Activated CD4-positive, alpha-beta memory T cell treated with anti-CD3 and anti-CD28 coated beads, Interleukin-2, amount 10 ng/mL, durations not matched to agents 7 days and 5 days (primary cell): ENCODE measurements around the gene TNPO2. TPM values are rescaled to one million over a fixed set of nuclear protein-coding genes. Genes with fewer than 3 reads are reported as not detected.

Source experiments
- CTCF ChIA-PET: fragments of 350-600 bp; sonication (Branson Sonifier 250); formaldehyde crosslinking; loops from one replicate; lab custom pipeline; 2021; ENCODE audit warnings: antibody characterized with exemption, inconsistent platforms; lab: Charles Lee
- POLR2A ChIA-PET: fragments of 350-600 bp; sonication (Branson Sonifier 250); formaldehyde crosslinking; loops from one replicate; lab custom pipeline; 2021; ENCODE audit warnings: antibody characterized with exemption; lab: Charles Lee
- DNase-seq: peaks from one replicate; pipeline ENCODE4 v3.0.0-alpha.2; 2020
- H3K27ac Mint-ChIP-seq: one replicate; pipeline ENCODE4 v1.8.0; 2021; ENCODE audit warnings: mild to moderate bottlenecking, mixed read lengths
- H3K27me3 Mint-ChIP-seq: one replicate; pipeline ENCODE4 v1.8.0; 2021; ENCODE audit warnings: mixed read lengths
- H3K36me3 Mint-ChIP-seq: one replicate; pipeline ENCODE4 v1.8.0; 2021; ENCODE audit warnings: low read depth, mixed read lengths
- H3K4me1 Mint-ChIP-seq: one replicate; pipeline ENCODE4 v1.8.0; 2021; ENCODE audit warnings: mixed read lengths
- H3K4me3 Mint-ChIP-seq: one replicate; pipeline ENCODE4 v1.8.0; 2021; ENCODE audit warnings: mild to moderate bottlenecking, mixed read lengths
- H3K9me3 Mint-ChIP-seq: one replicate; pipeline ENCODE4 v1.8.0; 2021; ENCODE audit warnings: mixed read lengths
- total RNA-seq, 2 experiments: library from RNA; stranded (reverse); gene quantifications; one replicate each; pipeline ENCODE4 v1.2.3, GENCODE V29; 2021

The TNPO2 gene
- total RNA-seq, 2 experiments from 2014 or later, result 61.6 to 65.9 TPM

- CTCF ChIA-PET, result interaction anchor here (0.6 to 16.8 kb wide), 7 partner anchors 11 to 68 kb away, joined by 3 to 419 read pairs (median 6); partner anchors contain the start of genes FBXW9, GET3, JUNB and PRDX2
- POLR2A ChIA-PET, result interaction anchor here (1.4 to 2.3 kb wide), 3 partner anchors 16 to 60 kb away, joined by 3 to 10 read pairs (median 5); partner anchors contain the start of genes FBXW9 and TRIR
- no peaks in the 10 kb centered on the region for H3K9me3 Mint-ChIP-seq
- H3K36me3 Mint-ChIP-seq, result no peaks in the 10 kb centered on the region
- peaks cover 4% of the 10 kb centered on the region for H3K27me3 Mint-ChIP-seq
- no peak overlapping the region for H3K27ac Mint-ChIP-seq
- DNase-seq, result no peak
- H3K4me1 Mint-ChIP-seq, result peaks cover 11% of the 10 kb centered on the region
- H3K4me3 Mint-ChIP-seq, result no peak overlapping the region
Observed at GRCh38 chr19:12756150-12756883, 32.6 kb upstream of the TNPO2 start.

DNA sequence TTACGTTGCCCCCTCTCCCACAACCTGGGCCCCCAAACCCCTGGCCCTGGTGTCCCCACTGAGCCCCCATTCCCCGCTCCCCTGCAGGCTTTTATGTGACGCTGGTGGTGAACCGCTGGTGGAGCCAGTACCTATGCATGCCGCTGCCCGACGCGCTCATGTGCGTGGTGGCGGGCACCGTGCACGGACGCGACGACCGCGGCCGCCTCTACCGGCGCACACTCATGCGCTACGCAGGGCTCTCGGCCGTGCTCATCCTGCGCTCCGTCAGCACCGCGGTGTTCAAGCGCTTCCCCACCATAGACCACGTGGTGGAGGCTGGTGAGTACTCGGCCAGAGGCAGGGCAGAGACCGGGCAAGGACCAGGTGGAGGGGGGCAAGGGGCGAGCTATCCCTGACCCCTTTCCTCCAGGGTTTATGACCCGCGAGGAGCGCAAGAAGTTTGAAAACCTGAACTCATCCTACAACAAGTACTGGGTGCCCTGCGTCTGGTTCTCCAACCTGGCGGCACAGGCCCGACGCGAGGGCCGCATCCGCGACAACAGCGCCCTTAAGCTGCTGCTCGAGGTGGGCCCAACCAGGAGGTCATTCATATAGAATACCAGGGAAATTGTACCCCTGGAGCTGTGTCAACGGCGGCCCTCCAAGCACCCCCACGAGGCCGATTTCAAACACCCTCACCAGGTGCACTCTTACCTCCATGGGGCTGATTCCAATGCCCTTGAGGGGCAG is 30.9 kb upstream of the TNPO2 start:
- Mint-ChIP-seq H3K9me3 (no peaks in the 10 kb centered on the region), H3K36me3 (no peaks in the 10 kb centered on the region), H3K4me3 (no peak overlapping the region), H3K4me1 (peaks cover 10% of the 10 kb centered on the region), H3K27me3 (peaks cover 13% of the 10 kb centered on the region), H3K27ac (no peak overlapping the region)
- DNase-seq, result no peak
- POLR2A ChIA-PET, result interaction anchor here (1.1 to 2.3 kb wide), 3 partner anchors 21 to 58 kb away, joined by 3 to 10 read pairs (median 3); partner anchors contain the start of genes FBXW9 and TRIR
- CTCF ChIA-PET, result interaction anchor here (1.0 to 16.8 kb wide), 6 partner anchors 13 to 93 kb away, joined by 3 to 419 read pairs (median 38); partner anchors contain the start of genes FBXW9, GET3, JUNB and PRDX2

- peaks cover 9% of the 10 kb centered on the region for H3K27me3 Mint-ChIP-seq
- no peak overlapping the region for H3K4me3 Mint-ChIP-seq
- CTCF ChIA-PET, result interaction anchor here (0.6 to 2.0 kb wide), 2 partner anchors 14 to 46 kb away, joined by 3 to 4 read pairs; no protein-coding TSS in a partner anchor
- peaks cover 13% of the 10 kb centered on the region for H3K36me3 Mint-ChIP-seq
- no peak overlapping the region for H3K27ac Mint-ChIP-seq
- DNase-seq, result no peak
- H3K9me3 Mint-ChIP-seq, result peaks cover 9% of the 10 kb centered on the region
- POLR2A ChIA-PET, result interaction anchor here (1.0 to 1.5 kb wide), 3 partner anchors 15 to 139 kb away, joined by 3 to 4 read pairs (median 3); partner anchors contain the start of genes GCDH and GET3
- peaks cover 4% of the 10 kb centered on the region for H3K4me1 Mint-ChIP-seq
Observed at GRCh38 chr19:12752056-12752781, 28.5 kb upstream of the TNPO2 start.

DNA sequence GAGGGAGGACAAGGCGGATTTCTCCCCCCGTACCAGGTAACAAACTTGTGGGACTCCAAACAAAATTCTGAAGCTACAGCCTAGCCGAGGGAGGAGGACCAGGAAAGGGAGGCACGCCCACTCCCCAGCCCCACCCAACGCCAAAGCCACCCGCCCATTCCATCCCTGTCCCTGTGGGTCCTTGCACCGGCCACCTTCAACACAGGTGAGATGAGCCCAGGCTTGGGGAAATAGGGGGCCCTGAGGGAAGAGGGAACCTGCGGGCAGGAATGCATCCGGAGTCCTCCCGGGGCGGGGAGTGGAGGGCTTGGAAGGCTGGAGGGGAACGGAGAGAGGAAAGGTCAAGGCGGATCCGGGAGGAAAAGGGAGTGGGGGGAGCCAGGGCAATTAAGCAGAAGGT is 27.9 kb upstream of the TNPO2 start, which contains the start of gene BEST2:
TSS of gene BEST2 (plus strand) at position 157 of the 400 bp plus-strand sequence. CDS start 802 bp downstream, outside the sequence.
- H3K9me3 Mint-ChIP-seq, result peaks cover 9% of the 10 kb centered on the region
- peaks cover 9% of the 10 kb centered on the region for H3K27me3 Mint-ChIP-seq
- ChIA-PET POLR2A (interaction anchor here (1.3 kb wide), 1 partner anchor 18 kb away, joined by 3 read pairs; no protein-coding TSS in a partner anchor), CTCF (no interaction called here)
- H3K4me1 Mint-ChIP-seq, result peaks cover 4% of the 10 kb centered on the region
- no peak for DNase-seq
- H3K4me3 Mint-ChIP-seq, result no peak within 1 kb of the TSS
- peaks cover 18% of the 10 kb centered on the region for H3K36me3 Mint-ChIP-seq
- no peak within 1 kb of the TSS for H3K27ac Mint-ChIP-seq

- H3K9me3 Mint-ChIP-seq, result peaks cover 9% of the 10 kb centered on the region
- peaks cover 4% of the 10 kb centered on the region for H3K4me1 Mint-ChIP-seq
- H3K36me3 Mint-ChIP-seq, result peaks cover 24% of the 10 kb centered on the region
- H3K27me3 Mint-ChIP-seq, result peaks cover 9% of the 10 kb centered on the region
- no peak for DNase-seq
- CTCF ChIA-PET, result interaction anchor here (0.7 to 1.6 kb wide), 2 partner anchors 46 to 146 kb away, joined by 3 to 4 read pairs; no protein-coding TSS in a partner anchor
- no peak overlapping the region for H3K4me3 Mint-ChIP-seq
- H3K27ac Mint-ChIP-seq, result no peak overlapping the region
- POLR2A ChIA-PET, result interaction anchor here (1.3 kb wide), 1 partner anchor 17 kb away, joined by 3 read pairs; no protein-coding TSS in a partner anchor
Observed at GRCh38 chr19:12750851-12751250, 27.1 kb upstream of the TNPO2 start.

DNA sequence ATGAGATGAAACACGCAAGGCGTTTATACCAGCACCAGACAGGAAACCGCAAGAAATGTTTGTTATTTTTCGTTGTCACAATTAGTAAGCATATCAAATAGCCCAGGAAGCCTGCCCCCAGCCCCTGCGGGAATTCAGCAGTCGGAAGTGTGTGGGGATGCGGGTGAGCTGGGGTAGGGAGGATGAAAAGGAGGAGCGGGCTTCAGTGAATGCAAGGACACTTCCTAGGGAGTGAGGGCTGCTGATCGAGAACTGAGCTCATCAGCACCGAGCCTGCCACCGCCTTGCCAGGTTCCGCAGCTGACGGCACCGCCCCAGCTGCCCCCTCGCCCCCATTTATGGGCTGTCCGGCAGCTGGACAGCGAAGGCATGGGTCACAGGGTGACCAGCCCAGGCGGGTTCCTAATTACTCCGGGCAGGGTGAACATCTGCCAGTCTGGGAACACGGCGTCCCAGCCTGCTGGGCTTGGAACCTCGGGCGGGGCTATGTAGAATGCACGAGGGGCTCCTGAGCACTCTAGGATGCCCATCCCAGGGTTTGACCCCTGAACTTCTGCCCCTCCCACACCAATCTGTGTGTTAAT is 26.3 kb upstream of the TNPO2 start:
- POLR2A ChIA-PET, result interaction anchor here (1.3 kb wide), 1 partner anchor 13 kb away, joined by 4 read pairs; the partner anchor contains the start of gene GET3
- Mint-ChIP-seq H3K4me3 (no peak overlapping the region), H3K36me3 (peaks cover 26% of the 10 kb centered on the region), H3K4me1 (peaks cover 4% of the 10 kb centered on the region), H3K27ac (no peak overlapping the region), H3K27me3 (peaks cover 9% of the 10 kb centered on the region), H3K9me3 (peaks cover 9% of the 10 kb centered on the region)
- no peak for DNase-seq
- CTCF ChIA-PET, result interaction anchor here (0.7 to 1.7 kb wide), 3 partner anchors 11 to 145 kb away, joined by 3 to 8 read pairs (median 4); no protein-coding TSS in a partner anchor

- POLR2A ChIA-PET, result interaction anchor here (1.8 kb wide), 1 partner anchor 25 kb away, joined by 4 read pairs; no protein-coding TSS in a partner anchor
- no peak for DNase-seq
- H3K4me1 Mint-ChIP-seq, result peaks cover 4% of the 10 kb centered on the region
Observed at GRCh38 chr19:12748489-12748888, 24.8 kb upstream of the TNPO2 start.

GRCh38 chr19:12745166-12745897 is 21.6 kb upstream of the TNPO2 start:
- H3K4me3 Mint-ChIP-seq, result no peak overlapping the region
- POLR2A ChIA-PET, result interaction anchor here (1.0 kb wide), 1 partner anchor 8 kb away, joined by 3 read pairs; the partner anchor contains the start of gene GET3
- peaks cover 3% of the 10 kb centered on the region for H3K27me3 Mint-ChIP-seq
- peak overlapping the region; percentile 14 for H3K27ac Mint-ChIP-seq
- peaks cover 9% of the 10 kb centered on the region for H3K9me3 Mint-ChIP-seq
- CTCF ChIA-PET, result interaction anchor here (1.4 to 1.8 kb wide), 2 partner anchors 12 to 15 kb away, joined by 4 to 5 read pairs; no protein-coding TSS in a partner anchor
- no peak for DNase-seq
- peaks cover 6% of the 10 kb centered on the region for H3K4me1 Mint-ChIP-seq
- peaks cover 40% of the 10 kb centered on the region for H3K36me3 Mint-ChIP-seq

More at GRCh38 chr19:12748489-12748888, 24.8 kb upstream of the TNPO2 start:
- Mint-ChIP-seq H3K36me3 (peaks cover 29% of the 10 kb centered on the region), H3K9me3 (peaks cover 9% of the 10 kb centered on the region), H3K27me3 (peaks cover 9% of the 10 kb centered on the region), H3K27ac (no peak overlapping the region), H3K4me3 (no peak overlapping the region)
- CTCF ChIA-PET, result interaction anchor here (1.0 to 2.6 kb wide), 3 partner anchors 9 to 48 kb away, joined by 3 to 12 read pairs (median 11); no protein-coding TSS in a partner anchor

GRCh38 chr19:12737835-12738351 is 14.2 kb upstream of the TNPO2 start:
- peaks cover 30% of the 10 kb centered on the region for H3K36me3 Mint-ChIP-seq
- no peaks in the 10 kb centered on the region for H3K27me3 Mint-ChIP-seq
- peak overlapping the region; percentile 100 for H3K4me3 Mint-ChIP-seq
- POLR2A ChIA-PET, result interaction anchor here (0.9 to 10.1 kb wide), 11 partner anchors 7 to 153 kb away, joined by 3 to 250 read pairs (median 4); partner anchors contain the start of genes FBXW9, GCDH, RNASEH2A and TNPO2
- H3K9me3 Mint-ChIP-seq, result no peaks in the 10 kb centered on the region
- peak overlapping the region; percentile 89 for H3K27ac Mint-ChIP-seq
- H3K4me1 Mint-ChIP-seq, result peaks cover 40% of the 10 kb centered on the region
- DNase-seq, result no peak
- CTCF ChIA-PET, result interaction anchor here (1.2 to 11.3 kb wide), 6 partner anchors 15 to 147 kb away, joined by 4 to 136 read pairs (median 6); no protein-coding TSS in a partner anchor

DNA sequence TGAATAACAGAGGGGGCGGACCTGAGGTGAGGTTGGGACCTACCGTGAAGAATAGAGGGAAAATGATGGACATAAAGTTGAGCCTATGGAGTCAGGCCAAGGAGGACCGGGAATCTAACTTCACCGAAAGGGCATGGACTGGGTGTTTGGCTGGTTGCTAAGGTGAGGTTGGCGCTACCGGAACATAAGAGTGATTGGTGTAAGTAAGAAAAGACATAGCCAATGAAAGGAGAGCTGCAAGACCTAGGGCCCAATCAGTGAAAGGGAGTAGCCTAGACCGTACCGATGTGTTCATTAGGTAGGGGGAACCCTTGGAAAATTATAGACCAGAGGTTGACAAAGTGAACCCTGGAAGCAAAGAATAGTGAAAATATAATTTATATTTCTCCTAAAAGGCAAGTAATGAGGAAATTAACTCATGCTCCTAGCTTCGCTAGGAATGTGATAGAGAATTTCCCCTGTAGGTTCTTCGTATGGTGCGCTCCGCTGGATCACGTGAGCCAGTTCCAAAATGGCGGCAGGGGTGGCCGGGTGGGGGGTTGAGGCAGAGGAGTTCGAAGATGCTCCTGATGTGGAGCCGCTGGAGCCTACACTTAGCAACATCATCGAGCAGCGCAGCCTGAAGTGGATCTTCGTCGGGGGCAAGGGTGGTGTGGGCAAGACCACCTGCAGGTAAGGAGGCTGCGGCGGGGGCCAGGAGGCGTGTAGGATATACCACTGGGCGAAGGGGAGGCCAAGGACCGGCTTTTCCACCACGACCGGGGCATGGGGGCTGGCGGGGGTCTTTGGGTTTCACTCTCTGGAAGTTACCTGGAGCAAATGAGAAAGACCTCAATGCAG is 13.5 kb upstream of the TNPO2 start, which contains the start of gene GET3:
TSS of gene GET3 (plus strand) at position 503 of the 840 bp plus-strand sequence. CDS start at position 512, 9 bp downstream.
- POLR2A ChIA-PET, result interaction anchor here (0.6 to 10.1 kb wide), 19 partner anchors 8 to 574 kb away, joined by 3 to 250 read pairs (median 4); partner anchors contain the start of genes FBXW9, GCDH, JUNB and RNASEH2A

More for the DNA sequence above, 13.5 kb upstream of the TNPO2 start, which contains the start of gene GET3:
- peak within 1 kb of the TSS; percentile 89 for H3K27ac Mint-ChIP-seq
- peaks cover 46% of the 10 kb centered on the region for H3K4me1 Mint-ChIP-seq
- CTCF ChIA-PET, result interaction anchor here (0.6 to 11.3 kb wide), 11 partner anchors 15 to 148 kb away, joined by 3 to 136 read pairs (median 4); no protein-coding TSS in a partner anchor
- H3K36me3 Mint-ChIP-seq, result peaks cover 31% of the 10 kb centered on the region
- H3K4me3 Mint-ChIP-seq, result peak within 1 kb of the TSS; percentile 100
- DNase-seq, result peak; percentile 83
- H3K27me3 Mint-ChIP-seq, result no peaks in the 10 kb centered on the region
- no peaks in the 10 kb centered on the region for H3K9me3 Mint-ChIP-seq
